Cardiac fibroblast (primary cell): ENCODE results near the gene HAPLN3.
"Not testable (repeated sequence)": the region's sequence is repeated elsewhere in the genome, so short reads cannot be mapped to it uniquely, and the experiment has no call there.

Experiments
- DNase-seq, 2 donors: peaks; one replicate each; pipeline versions ENCODE4 v3.0.0 to v3.0.0-alpha.2; 2010; ENCODE audit warnings: low read depth in 2 of 2
- H3K4me3 ChIP-seq, 2 donors: replicated peaks in 1 of 2; 1 replicate in 1 of 2; 2 replicates in 1 of 2; pipeline ENCODE4 v1.5.1; 2011; ENCODE audit warnings: low read depth in 2 of 2, low read length in 2 of 2, mild to moderate bottlenecking in 2 of 2, moderate library complexity in 1 of 2
- TF ChIP-seq, protein P1 (sequence below): IDR thresholded peaks from one replicate; pipeline ENCODE4 v1.5.1; 2011; ENCODE audit warnings: low read depth, mild to moderate bottlenecking, low read length, inconsistent platforms

Gene HAPLN3, protein sequence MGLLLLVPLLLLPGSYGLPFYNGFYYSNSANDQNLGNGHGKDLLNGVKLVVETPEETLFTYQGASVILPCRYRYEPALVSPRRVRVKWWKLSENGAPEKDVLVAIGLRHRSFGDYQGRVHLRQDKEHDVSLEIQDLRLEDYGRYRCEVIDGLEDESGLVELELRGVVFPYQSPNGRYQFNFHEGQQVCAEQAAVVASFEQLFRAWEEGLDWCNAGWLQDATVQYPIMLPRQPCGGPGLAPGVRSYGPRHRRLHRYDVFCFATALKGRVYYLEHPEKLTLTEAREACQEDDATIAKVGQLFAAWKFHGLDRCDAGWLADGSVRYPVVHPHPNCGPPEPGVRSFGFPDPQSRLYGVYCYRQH

DNA sequence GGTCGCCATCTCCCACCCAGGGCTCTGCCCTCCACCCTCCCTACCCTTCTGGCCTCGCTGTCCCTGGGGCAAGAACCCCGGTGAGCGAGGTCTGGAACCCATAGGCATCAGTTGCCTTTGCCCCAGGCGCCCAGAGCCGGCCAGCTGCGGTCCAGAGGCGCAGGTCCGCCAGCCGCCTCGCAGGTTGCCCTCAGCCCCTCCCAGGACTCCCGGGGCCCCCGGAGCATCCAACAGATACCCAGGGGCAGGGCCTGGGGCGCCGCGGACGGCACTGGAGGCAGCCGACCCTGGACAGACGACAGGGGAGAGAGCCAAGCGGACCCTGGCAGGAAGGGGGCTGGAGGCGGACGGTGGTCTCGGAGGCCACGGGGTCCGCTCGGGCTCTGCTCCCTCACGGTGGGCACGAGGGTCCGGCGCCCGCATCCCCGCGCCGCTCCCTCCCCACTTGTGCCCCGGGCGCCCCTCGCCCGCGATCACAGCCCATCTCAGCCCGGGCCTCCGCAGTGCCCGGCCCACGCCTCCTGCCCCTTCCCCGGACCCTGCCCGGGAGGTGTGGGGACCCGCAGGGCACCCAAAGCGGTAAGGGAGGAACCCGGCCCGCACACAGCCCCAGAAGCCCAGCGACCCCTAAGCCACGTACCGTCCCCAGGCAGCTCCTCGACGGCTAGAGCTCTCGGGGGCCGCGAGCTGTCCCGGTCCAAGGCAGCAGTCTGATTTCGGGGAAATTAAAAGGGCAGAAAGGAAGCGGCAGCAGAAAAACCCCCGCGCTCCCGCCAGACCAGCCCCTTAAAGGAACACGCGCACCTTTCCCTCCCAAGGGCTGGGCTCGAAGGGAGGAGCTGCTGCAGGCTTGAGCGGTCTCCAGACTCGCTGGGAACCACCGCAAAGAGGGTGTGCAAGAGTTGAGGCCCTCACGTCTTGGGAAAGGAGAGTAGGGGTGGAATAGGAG lies at the start of gene HAPLN3:
TSS of gene HAPLN3 (minus strand) at position 726 of the 949 bp plus-strand sequence. CDS start 8,246 bp downstream, outside the sequence.
- TF ChIP-seq, protein P1, sequence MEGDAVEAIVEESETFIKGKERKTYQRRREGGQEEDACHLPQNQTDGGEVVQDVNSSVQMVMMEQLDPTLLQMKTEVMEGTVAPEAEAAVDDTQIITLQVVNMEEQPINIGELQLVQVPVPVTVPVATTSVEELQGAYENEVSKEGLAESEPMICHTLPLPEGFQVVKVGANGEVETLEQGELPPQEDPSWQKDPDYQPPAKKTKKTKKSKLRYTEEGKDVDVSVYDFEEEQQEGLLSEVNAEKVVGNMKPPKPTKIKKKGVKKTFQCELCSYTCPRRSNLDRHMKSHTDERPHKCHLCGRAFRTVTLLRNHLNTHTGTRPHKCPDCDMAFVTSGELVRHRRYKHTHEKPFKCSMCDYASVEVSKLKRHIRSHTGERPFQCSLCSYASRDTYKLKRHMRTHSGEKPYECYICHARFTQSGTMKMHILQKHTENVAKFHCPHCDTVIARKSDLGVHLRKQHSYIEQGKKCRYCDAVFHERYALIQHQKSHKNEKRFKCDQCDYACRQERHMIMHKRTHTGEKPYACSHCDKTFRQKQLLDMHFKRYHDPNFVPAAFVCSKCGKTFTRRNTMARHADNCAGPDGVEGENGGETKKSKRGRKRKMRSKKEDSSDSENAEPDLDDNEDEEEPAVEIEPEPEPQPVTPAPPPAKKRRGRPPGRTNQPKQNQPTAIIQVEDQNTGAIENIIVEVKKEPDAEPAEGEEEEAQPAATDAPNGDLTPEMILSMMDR, result no peak
- peak within 1 kb of the TSS; percentile 56 to 60 for H3K4me3 ChIP-seq
- peak; percentile 46 to 52 for DNase-seq

- TF ChIP-seq, protein P1, result no peak
- no peak overlapping the region for H3K4me3 ChIP-seq
- no peak for DNase-seq
These were observed 44.8 kb upstream of the HAPLN3 start for GRCh38 chr15:88940110-88940675.

DNA sequence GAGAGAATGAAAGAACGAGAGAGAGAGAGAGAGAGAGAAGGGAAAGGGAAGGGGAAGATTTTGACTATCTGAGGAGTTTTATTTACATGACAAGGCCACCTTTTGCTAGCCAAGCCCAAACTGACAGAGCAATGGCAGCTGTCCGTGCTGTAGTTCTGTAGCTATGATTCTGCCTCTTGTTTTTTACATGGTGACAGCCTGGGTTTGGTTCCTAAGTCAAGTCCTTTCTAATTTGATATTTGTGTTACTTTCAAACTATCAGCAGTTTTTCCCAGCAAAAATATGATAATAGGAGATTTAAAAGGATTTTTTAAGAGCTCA lies 44.1 kb upstream of the HAPLN3 start:
- TF ChIP-seq, protein P1, result no peak
- H3K4me3 ChIP-seq, result no peak overlapping the region
- no peak for DNase-seq

GRCh38 chr15:88938802-88939485 lies 43.6 kb upstream of the HAPLN3 start:
- DNase-seq, result peak; percentile 41 to 79
- H3K4me3 ChIP-seq, result no peak overlapping the region
- TF ChIP-seq, protein P1, result no peak

DNA sequence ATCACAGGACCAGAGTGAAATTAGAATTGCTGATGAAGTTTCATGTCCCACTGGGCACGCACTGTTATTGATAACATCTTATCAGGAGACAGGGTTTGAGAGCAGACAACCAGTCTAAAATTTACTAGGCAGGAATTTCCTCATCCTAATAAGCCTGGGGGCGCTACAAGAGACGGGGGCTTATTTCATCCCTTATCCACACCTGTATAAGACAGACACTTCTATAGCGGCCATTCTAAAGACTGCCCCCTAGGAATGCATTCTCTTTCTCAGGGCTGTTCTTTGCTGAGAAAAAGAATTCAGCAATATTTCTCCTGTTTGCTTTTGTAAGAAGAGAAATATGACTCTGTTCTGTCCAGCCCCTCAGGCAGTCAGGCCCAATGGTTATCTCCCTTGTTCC lies 39.1 kb upstream of the HAPLN3 start:
- DNase-seq, H3K4me3 ChIP-seq: not testable (repeated sequence)

GRCh38 chr15:88932875-88933330 lies 37.6 kb upstream of the HAPLN3 start:
- TF ChIP-seq, protein P1, result no peak
- no peak overlapping the region for H3K4me3 ChIP-seq
- peak in 1 of 2 donors; percentile 25 for DNase-seq
